GM12878 (cell line): ENCODE data around the gene CAPN3. TPM values are rescaled to one million over a fixed set of nuclear protein-coding genes. Genes with fewer than 3 reads are reported as not detected.
A peak's percentile ranks its signal among the peaks of the same experiment; 100 is the strongest.

ENCODE experiments used
- ATAC-seq: fragments of 200-7000 bp; cut with Tn5 transposase; 3 replicates; pipeline ENCODE4 v1.9.1; 2020; ENCODE audit warnings: mild to moderate bottlenecking, moderate library complexity
- BruUV-seq: library from RNA; stranded (reverse); fragments of 400-500 nt; replicated peaks from 2 replicates; lab custom pipeline; 2021; lab: Mats Ljungman, UMichigan
- CTCF ChIA-PET: fragments of 300-600 bp; sonication (Branson Sonifier 250); formaldehyde crosslinking; extraction: SDS; loops from one replicate; lab custom pipeline; 2021; ENCODE audit warnings: inconsistent platforms; lab: Yijun Ruan, JAX
- POLR2A ChIA-PET: fragments of 350-600 bp; formaldehyde crosslinking; extraction: SDS; loops from one replicate; lab custom pipeline; 2021; ENCODE audit warnings: inconsistent platforms; lab: Charles Lee
- RAD21 ChIA-PET: fragments of 300-600 bp; sonication (Branson Sonifier 250); formaldehyde crosslinking; loops from one replicate; lab custom pipeline; 2023; ENCODE audit warnings: antibody characterized with exemption; ENCODE audit not compliant: unreplicated experiment; lab: Charles Lee
- SMC1A ChIA-PET: fragments of 300-600 bp; sonication (Branson Sonifier 250); formaldehyde crosslinking; loops from one replicate; lab custom pipeline; 2023; ENCODE audit not compliant: unreplicated experiment, uncharacterized antibody; lab: Charles Lee
- DNase-seq: peaks from one replicate; pipeline ENCODE4 v3.0.0-alpha.2; 2011; ENCODE audit warnings: low read depth, low spot score
- FAIRE-seq: peaks from 3 replicates; lab custom pipeline; 2011; peaks lifted over from hg19 to GRCh38; lab: Jason Lieb, UNC
- H2AFZ ChIP-seq: 2 replicates; pipeline ENCODE4 v1.6.0; 2011; ENCODE audit warnings: low read depth, low read length, control low read depth; ENCODE audit not compliant: control insufficient read depth
- H3K27ac ChIP-seq: 2 replicates; pipeline ENCODE4 v1.5.1; 2011; ENCODE audit warnings: control low read depth; ENCODE audit not compliant: control insufficient read depth, insufficient read depth
- H3K27me3 ChIP-seq, 2 experiments: replicated peaks in 1 of 2; 2 replicates each; pipeline versions ENCODE4 v1.6.0 to v1.6.1; 2011; ENCODE audit warnings: low read length in 1 of 2; ENCODE audit not compliant: control insufficient read depth in 2 of 2, insufficient read depth in 2 of 2
- H3K36me3 ChIP-seq, 2 experiments: 2 replicates each; pipeline ENCODE4 v1.5.1; 2011; ENCODE audit warnings: low read length in 1 of 2; ENCODE audit not compliant: control insufficient read depth in 2 of 2, insufficient read depth in 2 of 2
- H3K4me1 ChIP-seq: 2 replicates; pipeline ENCODE4 v1.6.1; 2011; ENCODE audit warnings: mild to moderate bottlenecking, low read length, moderate library complexity, mixed read lengths; ENCODE audit not compliant: control insufficient read depth, insufficient read depth
- H3K4me2 ChIP-seq: 2 replicates; pipeline ENCODE4 v1.6.0; 2011; ENCODE audit warnings: control low read depth; ENCODE audit not compliant: control insufficient read depth, insufficient read depth
- H3K4me3 ChIP-seq: fragments of 200-600 bp; sonication (generic); 2 replicates; pipeline ENCODE4 v1.5.1; 2016
- H3K79me2 ChIP-seq: 2 replicates; pipeline ENCODE4 v1.6.0; 2011; ENCODE audit warnings: low read length; ENCODE audit not compliant: control insufficient read depth, insufficient read depth
- H3K9ac ChIP-seq: 2 replicates; pipeline ENCODE4 v1.8.0; 2011; ENCODE audit warnings: low read length, control low read depth, mixed read lengths; ENCODE audit not compliant: control insufficient read depth, insufficient read depth
- H3K9me3 ChIP-seq: replicated peaks from 3 replicates; pipeline ENCODE4 v1.5.1; 2011; ENCODE audit warnings: mild to moderate bottlenecking, low read length; ENCODE audit not compliant: control insufficient read depth, insufficient read depth
- H4K20me1 ChIP-seq: 2 replicates; pipeline ENCODE4 v1.6.0; 2011; ENCODE audit not compliant: control insufficient read depth, insufficient read depth
- BACH1 ChIP-seq: fragments of 450-650 bp; IDR thresholded peaks from 2 replicates; pipeline ENCODE4 v1.6.1; 2017; ENCODE audit warnings: mild to moderate bottlenecking, borderline replicate concordance
- PAX5 ChIP-seq: IDR thresholded peaks from 2 replicates; pipeline ENCODE4 v1.6.1; 2011; ENCODE audit warnings: low read depth, low read length, borderline replicate concordance
- TAF1 ChIP-seq: IDR thresholded peaks from 2 replicates; pipeline ENCODE4 v1.6.1; 2011; ENCODE audit warnings: mild to moderate bottlenecking, low read depth, low read length, borderline replicate concordance
- WGBS: methylation state at CpG from one replicate; pipeline ENCODE4 v1.1.6; 2016; ENCODE audit warnings: low lambda C conversion rate; ENCODE audit not compliant: insufficient replicate concordance, insufficient coverage; ENCODE audit errors: missing lambda C conversion rate; 5-methylcytosine and 5-hydroxymethylcytosine counted together
- in situ Hi-C: fragments of 300-500 bp; cut with MboI; formaldehyde crosslinking; loops from 9 replicates; pipeline ENCODE4 v1.14.3; 2018; ENCODE audit warnings: mixed read lengths
- intact Hi-C: fragments of 100-400 bp; cut with micrococcal nuclease; formaldehyde crosslinking; loops from one replicate; pipeline ENCODE4 v1.14.2; 2022; ENCODE audit not compliant: unreplicated experiment
- polyA plus RNA-seq, 11 experiments: library from polyadenylated mRNA; depleted of rRNA in 4 of 11; unstranded in 6 of 11; stranded (reverse) in 5 of 11; fragments of >200 nt; fragmentation: Nextera tagmentation in 4 of 11; fragmentation: Illumina TruSeq in 1 of 11; extraction: Ambion mirVana in 4 of 11; extraction: Trizol in 1 of 11; gene quantifications; 1 replicate in 1 of 11; 2 replicates in 10 of 11; pipeline versions ENCODE4 v1.2.1 to v1.2.3, GENCODE V29; 2011 to 2016; ENCODE audit warnings: inconsistent platforms in 2 of 11, missing spikeins in 2 of 11, low read depth in 1 of 11
- total RNA-seq, 4 experiments: library from RNA; depleted of rRNA in 3 of 4; stranded (reverse); fragments of >200 nt in 3 of 4; fragmentation: Illumina TruSeq in 1 of 4; extraction: Trizol in 1 of 4; gene quantifications; 2 replicates each; pipeline versions ENCODE4 v1.2.1 to v1.2.3, GENCODE V29; 2013 to 2021
- TF ChIP-seq, protein P1 (sequence below): fragments of 450-650 bp; IDR thresholded peaks from 2 replicates; pipeline ENCODE4 v1.6.1; 2017; ENCODE audit warnings: borderline replicate concordance
- TF ChIP-seq, protein P2 (sequence below): IDR thresholded peaks from 2 replicates; pipeline ENCODE4 v1.6.1; 2011; ENCODE audit warnings: mild to moderate bottlenecking, low read depth, low read length, moderate library complexity; ENCODE audit not compliant: insufficient replicate concordance
- TF ChIP-seq, protein P3 (sequence below): fragments of 450-650 bp; IDR thresholded peaks from 2 replicates; pipeline ENCODE4 v1.6.1; 2017; ENCODE audit warnings: mild to moderate bottlenecking

CAPN3 gene
- total and polyA plus RNA-seq, 10 of the 15 experiments (the other 5 are each of a cell fraction or from before 2014, with no cell fraction given) = 1.1 to 3.8 (median 2.4) TPM

DNA sequence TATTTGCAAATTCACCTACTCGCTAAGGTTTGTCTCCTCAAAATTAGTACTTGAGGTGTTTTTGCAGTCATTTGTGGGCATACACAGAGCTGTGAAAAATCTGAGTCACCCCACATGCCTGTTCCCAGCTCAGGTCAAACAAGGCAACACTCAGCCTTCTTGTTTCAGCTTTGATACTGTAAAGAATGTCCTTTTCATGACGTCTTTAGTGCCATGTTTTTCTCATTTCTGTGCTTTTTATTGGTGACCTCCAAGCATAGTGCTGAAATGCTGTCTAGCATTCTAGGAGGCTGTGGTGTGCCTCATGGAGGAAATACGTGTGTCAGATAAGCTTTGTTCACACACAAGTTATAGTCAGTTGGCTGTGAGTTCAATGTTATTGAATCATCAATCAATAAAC is 8.8 kb downstream of the CAPN3 start (continued):
- TF ChIP-seq, protein P1, sequence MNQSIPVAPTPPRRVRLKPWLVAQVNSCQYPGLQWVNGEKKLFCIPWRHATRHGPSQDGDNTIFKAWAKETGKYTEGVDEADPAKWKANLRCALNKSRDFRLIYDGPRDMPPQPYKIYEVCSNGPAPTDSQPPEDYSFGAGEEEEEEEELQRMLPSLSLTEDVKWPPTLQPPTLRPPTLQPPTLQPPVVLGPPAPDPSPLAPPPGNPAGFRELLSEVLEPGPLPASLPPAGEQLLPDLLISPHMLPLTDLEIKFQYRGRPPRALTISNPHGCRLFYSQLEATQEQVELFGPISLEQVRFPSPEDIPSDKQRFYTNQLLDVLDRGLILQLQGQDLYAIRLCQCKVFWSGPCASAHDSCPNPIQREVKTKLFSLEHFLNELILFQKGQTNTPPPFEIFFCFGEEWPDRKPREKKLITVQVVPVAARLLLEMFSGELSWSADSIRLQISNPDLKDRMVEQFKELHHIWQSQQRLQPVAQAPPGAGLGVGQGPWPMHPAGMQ = no peak
- TF ChIP-seq TAF1 = no peak
- no peak for TF ChIP-seq PAX5
- TF ChIP-seq, protein P2, sequence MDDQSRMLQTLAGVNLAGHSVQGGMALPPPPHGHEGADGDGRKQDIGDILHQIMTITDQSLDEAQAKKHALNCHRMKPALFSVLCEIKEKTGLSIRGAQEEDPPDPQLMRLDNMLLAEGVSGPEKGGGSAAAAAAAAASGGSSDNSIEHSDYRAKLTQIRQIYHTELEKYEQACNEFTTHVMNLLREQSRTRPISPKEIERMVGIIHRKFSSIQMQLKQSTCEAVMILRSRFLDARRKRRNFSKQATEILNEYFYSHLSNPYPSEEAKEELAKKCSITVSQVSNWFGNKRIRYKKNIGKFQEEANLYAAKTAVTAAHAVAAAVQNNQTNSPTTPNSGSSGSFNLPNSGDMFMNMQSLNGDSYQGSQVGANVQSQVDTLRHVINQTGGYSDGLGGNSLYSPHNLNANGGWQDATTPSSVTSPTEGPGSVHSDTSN = no peak
- TF ChIP-seq, all 136 proteins: peak for 0

DNA sequence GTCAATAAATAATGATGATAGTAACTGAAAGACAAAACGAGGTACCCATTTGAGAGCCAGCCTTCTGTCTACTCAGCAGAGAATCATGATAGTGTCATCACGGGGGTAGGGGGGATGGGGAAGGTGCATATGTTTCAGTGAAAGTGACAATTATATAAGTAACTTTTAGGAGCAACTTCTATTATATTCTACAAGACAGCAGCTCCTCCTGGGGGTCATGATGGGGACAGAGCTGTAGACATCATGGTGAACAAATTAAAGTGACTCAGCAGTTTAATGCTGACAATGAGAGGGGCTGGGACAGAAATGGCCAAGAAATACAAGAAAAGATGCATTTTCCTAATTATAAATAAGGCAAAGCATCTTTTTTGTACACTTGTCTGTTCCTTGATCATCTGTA is 11.8 kb downstream of the CAPN3 start:
- Histone ChIP-seq H3K4me2 (no peak overlapping the region), H3K9me3 (no peaks in the 10 kb centered on the region), H2AFZ (no peak overlapping the region), H4K20me1 (no peaks in the 10 kb centered on the region), H3K36me3 (no peaks in the 10 kb centered on the region), H3K79me2 (no peaks in the 10 kb centered on the region), H3K4me1 (no peaks in the 10 kb centered on the region), H3K9ac (no peak overlapping the region), H3K27me3 (no peaks in the 10 kb centered on the region), H3K4me3 (no peak overlapping the region), H3K27ac (no peak overlapping the region)
- no TSS peak for BruUV-seq
- no peak for DNase-seq
- whole genome bisulfite sequencing = 38% methylated on average over 2 of the region's 2 CpGs
- ChIA-PET SMC1A (no interaction called here), POLR2A (no interaction called here), CTCF (interaction anchor here (2.7 kb wide), 1 partner anchor 14 kb away, joined by 10 read pairs; no protein-coding TSS in a partner anchor), RAD21 (no interaction called here)
- ATAC-seq = no peak
- no peak for FAIRE-seq
- TF ChIP-seq, protein P3, sequence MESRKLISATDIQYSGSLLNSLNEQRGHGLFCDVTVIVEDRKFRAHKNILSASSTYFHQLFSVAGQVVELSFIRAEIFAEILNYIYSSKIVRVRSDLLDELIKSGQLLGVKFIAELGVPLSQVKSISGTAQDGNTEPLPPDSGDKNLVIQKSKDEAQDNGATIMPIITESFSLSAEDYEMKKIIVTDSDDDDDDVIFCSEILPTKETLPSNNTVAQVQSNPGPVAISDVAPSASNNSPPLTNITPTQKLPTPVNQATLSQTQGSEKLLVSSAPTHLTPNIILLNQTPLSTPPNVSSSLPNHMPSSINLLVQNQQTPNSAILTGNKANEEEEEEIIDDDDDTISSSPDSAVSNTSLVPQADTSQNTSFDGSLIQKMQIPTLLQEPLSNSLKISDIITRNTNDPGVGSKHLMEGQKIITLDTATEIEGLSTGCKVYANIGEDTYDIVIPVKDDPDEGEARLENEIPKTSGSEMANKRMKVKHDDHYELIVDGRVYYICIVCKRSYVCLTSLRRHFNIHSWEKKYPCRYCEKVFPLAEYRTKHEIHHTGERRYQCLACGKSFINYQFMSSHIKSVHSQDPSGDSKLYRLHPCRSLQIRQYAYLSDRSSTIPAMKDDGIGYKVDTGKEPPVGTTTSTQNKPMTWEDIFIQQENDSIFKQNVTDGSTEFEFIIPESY = no peak
- TF ChIP-seq BACH1 = peak; percentile 29; the same call in 1 of the 2 replicates
- in situ Hi-C loops = no loop called here
- intact Hi-C loops = no loop called here
